AG08396 (cell line): Measurements from ENCODE around the gene WFDC12.

Experiments used
- DNase-seq: peaks from one replicate; pipeline ENCODE4 v3.0.0; 2012; ENCODE audit warnings: low spot score, mixed read lengths

The WFDC12 gene

DNA sequence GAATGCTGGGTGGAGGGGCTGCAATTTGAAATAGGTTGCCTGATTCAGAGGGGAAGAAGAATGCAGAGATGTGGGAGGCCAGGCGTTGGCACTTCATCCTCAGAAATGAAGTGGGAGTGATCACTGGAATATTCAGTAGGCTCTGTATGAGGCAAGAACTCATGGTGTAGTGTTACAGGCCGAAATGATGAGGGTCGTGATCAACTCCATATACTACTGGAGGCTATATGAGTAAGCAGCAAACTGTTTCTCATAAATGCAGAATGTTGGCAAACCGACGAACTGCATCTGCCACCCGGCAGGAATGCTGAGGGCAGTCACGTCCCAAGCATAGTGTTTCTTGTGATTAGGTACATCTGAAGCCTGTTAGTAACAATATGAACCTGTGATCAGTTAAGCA, 36.0 kb downstream of the WFDC12 start:
- peak; percentile 55 for DNase-seq

DNA sequence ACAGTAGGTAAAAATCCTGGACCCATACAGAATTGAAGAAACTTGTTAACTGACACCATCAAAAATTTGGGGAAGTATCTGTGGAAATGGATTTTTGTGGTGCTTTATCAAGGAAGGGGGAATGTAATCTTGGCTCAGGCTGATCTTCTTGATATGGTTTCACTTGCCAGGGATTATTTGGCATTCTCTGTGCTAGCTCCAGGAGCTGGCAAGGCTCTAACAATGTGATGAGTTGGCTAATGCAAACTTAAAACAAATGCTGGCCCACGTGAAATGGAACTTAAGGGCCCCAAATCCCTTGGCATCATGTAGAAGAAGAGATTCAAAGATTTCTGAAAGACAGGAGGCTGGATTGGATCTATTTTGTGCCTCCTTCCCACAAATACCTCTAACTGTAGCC, 36.5 kb downstream of the WFDC12 start:
- DNase-seq = no peak

DNA sequence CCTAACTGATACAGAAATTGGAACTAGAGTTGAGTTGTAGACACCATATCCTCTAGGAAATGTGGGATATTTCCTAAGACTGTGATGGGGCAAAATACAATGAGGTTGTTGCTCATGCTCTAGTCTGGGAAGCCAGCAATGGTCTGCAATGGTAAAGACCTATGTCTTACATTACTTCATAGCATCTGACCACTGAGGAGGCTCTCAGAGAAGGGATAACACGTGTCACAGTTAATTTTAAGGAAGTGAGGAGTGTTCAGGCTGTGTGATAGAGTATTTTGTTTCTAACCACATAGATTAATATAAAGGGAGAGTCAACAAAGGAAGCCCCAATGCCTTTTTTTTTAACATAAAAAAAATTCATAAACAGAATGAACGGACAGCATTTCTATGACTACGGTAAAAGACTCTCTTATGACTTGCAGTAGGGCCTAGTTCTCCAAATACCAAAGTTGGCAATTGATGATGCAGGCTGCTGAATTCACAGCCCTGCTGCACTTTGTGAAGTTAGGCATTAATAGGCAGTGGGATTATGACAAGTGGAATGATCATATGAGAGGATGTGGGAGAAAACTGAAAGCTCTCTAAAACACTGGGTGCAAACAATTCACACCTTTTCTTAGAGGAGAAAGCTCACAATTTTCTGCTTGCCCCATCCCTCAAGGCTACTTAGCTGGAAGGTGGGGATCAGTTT, 37.0 kb downstream of the WFDC12 start:
- DNase-seq = no peak

DNA sequence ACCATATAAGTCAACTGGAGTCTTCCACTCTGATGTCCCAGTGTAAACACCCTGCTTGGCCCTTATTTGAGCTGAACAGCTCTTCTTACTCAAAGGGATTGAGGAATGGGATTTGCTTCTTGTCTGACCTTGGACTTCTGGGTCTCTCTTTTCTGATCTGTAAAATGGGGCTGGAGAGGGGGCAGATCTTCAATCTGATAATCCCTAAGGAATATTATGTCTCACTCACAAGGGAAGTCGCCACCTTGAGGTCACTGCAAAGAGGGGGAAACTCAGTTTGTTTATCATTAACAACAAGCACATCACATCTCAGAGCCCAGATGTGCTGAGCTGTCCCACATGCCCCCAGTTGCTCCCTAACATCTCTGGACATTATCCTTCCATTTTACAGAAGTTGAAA, 38.4 kb downstream of the WFDC12 start:
- DNase-seq = no peak

DNA sequence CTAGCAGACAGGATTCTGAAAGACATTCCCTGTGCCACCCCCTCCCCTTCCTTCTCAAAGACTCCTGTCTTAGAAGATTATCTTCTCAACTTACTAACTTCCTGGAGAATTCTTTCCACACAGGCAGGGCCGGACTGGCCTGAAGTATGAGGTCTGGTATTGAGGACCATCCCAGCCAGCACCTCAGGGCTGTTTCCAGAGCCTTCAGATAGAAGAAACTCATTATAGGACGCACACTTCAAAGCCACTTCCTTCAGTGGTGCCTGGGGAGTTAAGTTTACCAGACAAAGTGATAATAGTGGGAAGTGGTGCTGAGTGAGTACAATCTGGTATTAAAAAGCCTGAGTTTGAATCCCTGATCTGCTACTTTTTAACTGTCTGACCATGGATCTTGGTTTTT, 39.0 kb downstream of the WFDC12 start:
- no peak for DNase-seq

DNA sequence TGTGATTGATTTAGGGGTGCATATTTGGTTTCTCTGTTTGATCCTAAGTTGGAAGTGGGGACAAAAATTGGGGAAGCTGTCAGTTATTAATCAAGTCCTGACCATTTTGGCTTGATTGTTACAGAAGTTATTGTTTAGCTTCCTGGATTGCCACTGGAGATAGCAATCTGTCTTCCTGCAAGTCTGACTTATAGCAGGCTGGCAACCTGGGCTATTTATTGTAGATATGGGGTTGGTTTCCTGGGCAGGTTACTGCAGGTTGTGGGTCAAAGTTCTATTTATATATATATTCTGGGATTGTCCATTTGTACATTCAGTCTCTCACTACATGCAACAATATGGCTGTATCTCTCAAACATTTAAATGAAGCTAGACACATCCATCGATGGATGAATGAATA, 41.1 kb downstream of the WFDC12 start:
- no peak for DNase-seq

DNA sequence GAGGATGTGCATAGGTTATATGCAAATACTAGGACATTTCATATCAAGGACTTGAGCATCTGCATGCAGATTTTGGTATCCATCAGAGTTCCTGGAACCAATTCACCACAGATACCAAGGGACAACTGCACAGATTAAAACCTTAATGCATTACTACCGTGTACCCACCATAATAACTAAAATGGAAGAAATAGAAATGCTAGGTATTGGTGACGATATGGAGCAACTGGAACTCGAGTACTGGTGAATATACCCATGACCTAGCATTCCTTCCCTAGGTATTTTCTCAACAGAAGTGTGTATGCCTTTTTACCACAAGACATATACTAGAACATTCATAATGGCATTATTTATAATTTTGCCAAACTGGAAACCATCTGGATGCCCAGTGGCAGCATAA, 41.8 kb downstream of the WFDC12 start:
- DNase-seq = no peak

DNA sequence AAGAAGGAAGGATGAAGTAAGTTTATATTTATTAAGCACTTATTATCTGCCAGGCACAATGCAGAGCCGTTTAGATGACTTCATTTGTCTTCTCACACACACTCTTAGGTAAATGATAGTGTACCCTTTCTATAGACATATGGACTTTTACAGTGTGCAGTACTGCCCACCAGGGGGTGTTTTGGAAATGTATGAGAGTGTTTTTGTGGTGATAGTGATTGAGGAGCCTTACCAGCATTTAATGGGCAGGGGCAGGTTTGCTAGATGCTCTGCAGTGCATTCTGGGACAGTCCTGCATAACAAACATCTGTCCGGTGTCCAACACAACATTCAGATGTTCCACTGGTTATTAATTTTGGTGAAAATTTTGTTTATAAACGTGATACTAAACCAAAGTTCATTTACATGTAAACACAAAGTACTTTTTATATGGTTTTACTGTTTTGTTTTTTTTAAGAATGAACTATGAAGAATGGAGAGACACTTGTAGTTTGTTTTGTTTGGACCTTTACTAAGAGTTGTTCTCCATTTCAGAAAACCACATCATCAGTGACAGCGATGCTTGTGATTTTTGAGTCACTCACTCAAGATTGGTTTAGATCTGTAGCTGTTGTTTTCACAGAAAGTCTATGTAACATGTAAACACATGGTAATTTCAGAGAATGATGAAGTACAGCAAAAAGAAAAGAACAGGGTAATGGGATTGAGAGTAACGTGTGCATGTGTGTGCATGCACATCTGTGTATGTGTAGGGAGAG, 43.2 kb downstream of the WFDC12 start:
- DNase-seq = no peak

DNA sequence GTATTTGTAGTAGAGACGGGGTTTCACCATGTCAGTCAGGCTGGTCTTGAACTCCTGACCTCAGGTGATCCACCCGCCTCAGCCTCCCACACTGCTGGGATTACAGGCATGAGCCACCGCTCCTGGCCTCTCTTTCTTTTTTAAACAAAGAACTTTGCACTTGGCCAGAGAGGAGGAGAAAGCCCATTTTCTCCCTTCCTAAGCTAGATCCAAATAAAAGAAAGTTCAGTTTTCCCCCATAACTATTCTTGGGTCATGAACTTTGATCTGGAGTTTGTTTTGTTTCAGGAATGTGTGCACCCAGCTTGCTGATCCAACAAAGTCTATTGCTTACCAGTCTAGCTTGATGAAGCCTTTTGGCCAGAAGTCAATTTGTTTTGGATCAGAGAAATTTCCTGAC, 46.7 kb downstream of the WFDC12 start:
- DNase-seq = no peak
